Measurements from ENCODE around the gene ECT2. TPM values are rescaled to one million over a fixed set of nuclear protein-coding genes. Genes with fewer than 3 reads are reported as not detected.
A peak's percentile ranks its signal among the peaks of the same experiment; 100 is the strongest.
"Not testable (repeated sequence)": the region's sequence is repeated elsewhere in the genome, so short reads cannot be mapped to it uniquely, and the experiment has no call there.

Gene ECT2
- total RNA-seq = 1 to 10 TPM; 2.7 to 5.8 (median 3.7) TPM

GRCh38 chr3:172750368-172751174 lies at the start of gene ECT2:
ECT2 (plus strand) TSS chr3:172750726; CDS start chr3:172754531, 3,805 bp downstream.
- DNase-seq (peak; percentile 98 to 99), ATAC-seq (peak; percentile 98 to 100)
- intact Hi-C loops (cut with DNase I; ENCODE audit: low total_unique reads) = loop anchor here (1.0 kb wide), 2 partner anchors 39 to 77 kb away; partner anchors contain the start of gene NCEH1
- Histone ChIP-seq H3K4me3 (peak within 1 kb of the TSS; percentile 69 to 82 (median 77)), H3K27ac (peak within 1 kb of the TSS; percentile 68 to 73 (median 69)), H3K4me1 (peaks cover 0 to 8% of the 10 kb centered on the region in 2 donors), H3K9me3 (no peaks in the 10 kb centered on the region), H3K27me3 (no peaks in the 10 kb centered on the region), H3K36me3 (no peaks in the 10 kb centered on the region)
- in situ Hi-C loops (cut with MboI; ENCODE audit: low sequenced_read_pairs in 4 of 4) = no loop called here
- TF ChIP-seq CTCF (IDR thresholded peaks at IDR 0.05 in 4 of 5, conservative IDR thresholded peaks at IDR 0.05 in 1 of 5) = peak; percentile 70 to 77 (median 74)
- TF ChIP-seq POLR2A (IDR thresholded peaks at IDR 0.05) = peak in 1 of 2 donors; percentile 23

- in situ Hi-C loops (cut with MboI; ENCODE audit: low sequenced_read_pairs in 4 of 4) = no loop called here
- Histone ChIP-seq H3K4me1 (peaks cover 14 to 22% of the 10 kb centered on the region in 2 donors), H3K27me3 (no peaks in the 10 kb centered on the region), H3K9me3 (no peaks in the 10 kb centered on the region), H3K36me3 (no peaks in the 10 kb centered on the region), H3K4me3 (no peak overlapping the region), H3K27ac (no peak overlapping the region)
- ATAC-seq (no peak), DNase-seq (no peak)
- no peak for TF ChIP-seq POLR2A (IDR thresholded peaks at IDR 0.05)
- no peak for TF ChIP-seq CTCF (IDR thresholded peaks at IDR 0.05 in 4 of 5, conservative IDR thresholded peaks at IDR 0.05 in 1 of 5)
- intact Hi-C loops (cut with DNase I; ENCODE audit: low total_unique reads) = no loop called here
These were observed 49.5 kb upstream of the ECT2 start for GRCh38 chr3:172700936-172701455.

GRCh38 chr3:172701751-172702150 lies 48.8 kb upstream of the ECT2 start:
- no peak for DNase-seq
- ATAC-seq = no peak
- in situ Hi-C loops (cut with MboI; ENCODE audit: low sequenced_read_pairs in 4 of 4) = no loop called here
- H3K9me3 ChIP-seq = no peaks in the 10 kb centered on the region
- no peak for TF ChIP-seq POLR2A (IDR thresholded peaks at IDR 0.05)
- no peak for TF ChIP-seq CTCF (IDR thresholded peaks at IDR 0.05 in 4 of 5, conservative IDR thresholded peaks at IDR 0.05 in 1 of 5)
- no peak overlapping the region for H3K27ac ChIP-seq
- H3K27me3 ChIP-seq = no peaks in the 10 kb centered on the region
- intact Hi-C loops (cut with DNase I; ENCODE audit: low total_unique reads) = no loop called here
- peaks cover 14 to 22% of the 10 kb centered on the region in 2 donors for H3K4me1 ChIP-seq
- H3K36me3 ChIP-seq = no peaks in the 10 kb centered on the region
- no peak overlapping the region for H3K4me3 ChIP-seq

GRCh38 chr3:172702256-172702655 lies 48.3 kb upstream of the ECT2 start:
- Histone ChIP-seq H3K36me3 (no peaks in the 10 kb centered on the region), H3K4me3 (no peak overlapping the region), H3K27ac (no peak overlapping the region), H3K4me1 (peaks cover 14 to 22% of the 10 kb centered on the region in 2 donors), H3K27me3 (no peaks in the 10 kb centered on the region), H3K9me3 (no peaks in the 10 kb centered on the region)
- intact Hi-C loops (cut with DNase I; ENCODE audit: low total_unique reads) (no loop called here), in situ Hi-C loops (cut with MboI; ENCODE audit: low sequenced_read_pairs in 4 of 4) (no loop called here)
- ATAC-seq (no peak), DNase-seq (no peak)
- TF ChIP-seq POLR2A (IDR thresholded peaks at IDR 0.05) = no peak
- no peak for TF ChIP-seq CTCF (IDR thresholded peaks at IDR 0.05 in 4 of 5, conservative IDR thresholded peaks at IDR 0.05 in 1 of 5)

- not testable (repeated sequence) for DNase-seq
These were observed 47.8 kb upstream of the ECT2 start for GRCh38 chr3:172702731-172703130.

More at GRCh38 chr3:172702731-172703130, 47.8 kb upstream of the ECT2 start:
- H3K4me3 ChIP-seq; H3K36me3 ChIP-seq; H3K27ac ChIP-seq; intact Hi-C loops (cut with DNase I; ENCODE audit: low total_unique reads); ATAC-seq; H3K9me3 ChIP-seq; H3K27me3 ChIP-seq; in situ Hi-C loops (cut with MboI; ENCODE audit: low sequenced_read_pairs in 4 of 4): not testable (repeated sequence)
- H3K4me1 ChIP-seq = peaks cover 14 to 20% of the 10 kb centered on the region in 2 donors
